ENCODE data around the gene NAT16. TPM values are rescaled to one million over a fixed set of nuclear protein-coding genes. Genes with fewer than 3 reads are reported as not detected.

Gene NAT16
- total and polyA plus RNA-seq, 9 of the 15 experiments (the other 6 are each of a cell fraction or from before 2014, with no cell fraction given) = 0.04 TPM; not detected in 8

DNA sequence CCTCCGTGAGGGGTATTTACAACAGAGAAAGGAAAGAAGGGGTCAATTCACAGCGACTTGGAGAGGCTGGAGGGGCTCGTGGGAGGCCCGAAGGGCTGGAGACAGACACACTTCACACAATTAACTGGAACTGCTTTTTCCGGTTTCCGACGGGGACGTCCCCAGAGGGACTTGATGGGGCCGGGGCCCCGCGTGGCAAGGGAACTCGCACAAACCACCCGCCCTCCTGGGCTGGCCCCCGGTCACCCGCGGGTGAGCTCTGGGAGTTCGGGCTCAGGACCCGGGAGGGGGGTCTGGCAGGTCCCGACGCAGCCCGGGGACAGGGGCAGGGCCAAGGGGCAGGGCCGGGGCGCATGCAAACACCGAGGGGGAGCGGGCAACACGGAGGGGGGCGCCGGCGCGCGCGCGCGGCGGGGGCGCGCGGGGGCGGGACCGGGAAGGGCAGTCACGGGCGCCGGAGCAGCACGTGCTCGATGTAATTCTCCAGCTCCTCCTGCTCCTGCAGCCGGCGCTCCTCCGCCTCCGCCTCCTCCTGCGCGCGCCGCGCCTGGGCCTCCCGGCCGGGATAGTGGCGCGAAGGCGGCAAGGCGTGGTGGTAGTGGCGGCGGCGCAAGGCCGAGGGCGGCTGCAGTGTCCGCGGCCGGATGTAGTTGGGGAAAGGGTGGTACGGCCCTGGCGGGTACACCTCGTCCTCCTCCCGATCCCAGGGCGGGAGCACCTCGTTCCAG, 17.4 kb downstream of the NAT16 start (continued):
- TF ChIP-seq, protein P1, sequence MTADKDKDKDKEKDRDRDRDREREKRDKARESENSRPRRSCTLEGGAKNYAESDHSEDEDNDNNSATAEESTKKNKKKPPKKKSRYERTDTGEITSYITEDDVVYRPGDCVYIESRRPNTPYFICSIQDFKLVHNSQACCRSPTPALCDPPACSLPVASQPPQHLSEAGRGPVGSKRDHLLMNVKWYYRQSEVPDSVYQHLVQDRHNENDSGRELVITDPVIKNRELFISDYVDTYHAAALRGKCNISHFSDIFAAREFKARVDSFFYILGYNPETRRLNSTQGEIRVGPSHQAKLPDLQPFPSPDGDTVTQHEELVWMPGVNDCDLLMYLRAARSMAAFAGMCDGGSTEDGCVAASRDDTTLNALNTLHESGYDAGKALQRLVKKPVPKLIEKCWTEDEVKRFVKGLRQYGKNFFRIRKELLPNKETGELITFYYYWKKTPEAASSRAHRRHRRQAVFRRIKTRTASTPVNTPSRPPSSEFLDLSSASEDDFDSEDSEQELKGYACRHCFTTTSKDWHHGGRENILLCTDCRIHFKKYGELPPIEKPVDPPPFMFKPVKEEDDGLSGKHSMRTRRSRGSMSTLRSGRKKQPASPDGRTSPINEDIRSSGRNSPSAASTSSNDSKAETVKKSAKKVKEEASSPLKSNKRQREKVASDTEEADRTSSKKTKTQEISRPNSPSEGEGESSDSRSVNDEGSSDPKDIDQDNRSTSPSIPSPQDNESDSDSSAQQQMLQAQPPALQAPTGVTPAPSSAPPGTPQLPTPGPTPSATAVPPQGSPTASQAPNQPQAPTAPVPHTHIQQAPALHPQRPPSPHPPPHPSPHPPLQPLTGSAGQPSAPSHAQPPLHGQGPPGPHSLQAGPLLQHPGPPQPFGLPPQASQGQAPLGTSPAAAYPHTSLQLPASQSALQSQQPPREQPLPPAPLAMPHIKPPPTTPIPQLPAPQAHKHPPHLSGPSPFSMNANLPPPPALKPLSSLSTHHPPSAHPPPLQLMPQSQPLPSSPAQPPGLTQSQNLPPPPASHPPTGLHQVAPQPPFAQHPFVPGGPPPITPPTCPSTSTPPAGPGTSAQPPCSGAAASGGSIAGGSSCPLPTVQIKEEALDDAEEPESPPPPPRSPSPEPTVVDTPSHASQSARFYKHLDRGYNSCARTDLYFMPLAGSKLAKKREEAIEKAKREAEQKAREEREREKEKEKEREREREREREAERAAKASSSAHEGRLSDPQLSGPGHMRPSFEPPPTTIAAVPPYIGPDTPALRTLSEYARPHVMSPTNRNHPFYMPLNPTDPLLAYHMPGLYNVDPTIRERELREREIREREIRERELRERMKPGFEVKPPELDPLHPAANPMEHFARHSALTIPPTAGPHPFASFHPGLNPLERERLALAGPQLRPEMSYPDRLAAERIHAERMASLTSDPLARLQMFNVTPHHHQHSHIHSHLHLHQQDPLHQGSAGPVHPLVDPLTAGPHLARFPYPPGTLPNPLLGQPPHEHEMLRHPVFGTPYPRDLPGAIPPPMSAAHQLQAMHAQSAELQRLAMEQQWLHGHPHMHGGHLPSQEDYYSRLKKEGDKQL (CRISPR knock-in tag; IDR thresholded peaks at IDR 0.05; ENCODE audit: borderline replicate concordance) = no peak
- TF ChIP-seq ZNF695 (CRISPR knock-in tag; IDR thresholded peaks at IDR 0.05) (no peak), NCOR1 (IDR thresholded peaks at IDR 0.05) (no peak), STAT5B (CRISPR knock-in tag; IDR thresholded peaks at IDR 0.05) (no peak), ZBTB8A (IDR thresholded peaks at IDR 0.05; ENCODE audit: partially characterized antibody) (no peak), DNMT1 (IDR thresholded peaks at IDR 0.05) (no peak), PURB (CRISPR knock-in tag; IDR thresholded peaks at IDR 0.05; ENCODE audit: low read depth) (no peak), PCBP1 (IDR thresholded peaks at IDR 0.05; ENCODE audit: low read depth, low read length, poor library complexity, severe bottlenecking) (no peak), TAF1 (IDR thresholded peaks at IDR 0.05; ENCODE audit: control insufficient read depth, extremely low read depth, insufficient read depth, low read length, severe bottlenecking) (no peak), CHCHD3 (CRISPR knock-in tag; IDR thresholded peaks at IDR 0.05) (no peak), ZNF589 (CRISPR knock-in tag; IDR thresholded peaks at IDR 0.05; ENCODE audit: low read depth) (no peak), TCF7 (IDR thresholded peaks at IDR 0.05; ENCODE audit: borderline replicate concordance) (peak; percentile 64; the same call in 1 of the 2 replicates), TBL1XR1 (IDR thresholded peaks at IDR 0.05; ENCODE audit: low read length in 2 of 2) (no peak), ZBED1 (IDR thresholded peaks at IDR 0.05) (no peak), MEF2A (IDR thresholded peaks at IDR 0.05; ENCODE audit: control insufficient read depth, low read depth, low read length) (no peak), ZFP36 (IDR thresholded peaks at IDR 0.05; ENCODE audit: low read depth, low read length, partially characterized antibody) (no peak)
- TF ChIP-seq, protein P2, sequence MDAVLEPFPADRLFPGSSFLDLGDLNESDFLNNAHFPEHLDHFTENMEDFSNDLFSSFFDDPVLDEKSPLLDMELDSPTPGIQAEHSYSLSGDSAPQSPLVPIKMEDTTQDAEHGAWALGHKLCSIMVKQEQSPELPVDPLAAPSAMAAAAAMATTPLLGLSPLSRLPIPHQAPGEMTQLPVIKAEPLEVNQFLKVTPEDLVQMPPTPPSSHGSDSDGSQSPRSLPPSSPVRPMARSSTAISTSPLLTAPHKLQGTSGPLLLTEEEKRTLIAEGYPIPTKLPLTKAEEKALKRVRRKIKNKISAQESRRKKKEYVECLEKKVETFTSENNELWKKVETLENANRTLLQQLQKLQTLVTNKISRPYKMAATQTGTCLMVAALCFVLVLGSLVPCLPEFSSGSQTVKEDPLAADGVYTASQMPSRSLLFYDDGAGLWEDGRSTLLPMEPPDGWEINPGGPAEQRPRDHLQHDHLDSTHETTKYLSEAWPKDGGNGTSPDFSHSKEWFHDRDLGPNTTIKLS (IDR thresholded peaks at IDR 0.05; ENCODE audit: borderline replicate concordance, low read depth) = no peak
- TF ChIP-seq, protein P3, sequence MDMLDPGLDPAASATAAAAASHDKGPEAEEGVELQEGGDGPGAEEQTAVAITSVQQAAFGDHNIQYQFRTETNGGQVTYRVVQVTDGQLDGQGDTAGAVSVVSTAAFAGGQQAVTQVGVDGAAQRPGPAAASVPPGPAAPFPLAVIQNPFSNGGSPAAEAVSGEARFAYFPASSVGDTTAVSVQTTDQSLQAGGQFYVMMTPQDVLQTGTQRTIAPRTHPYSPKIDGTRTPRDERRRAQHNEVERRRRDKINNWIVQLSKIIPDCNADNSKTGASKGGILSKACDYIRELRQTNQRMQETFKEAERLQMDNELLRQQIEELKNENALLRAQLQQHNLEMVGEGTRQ (CRISPR knock-in tag; IDR thresholded peaks at IDR 0.05) = peak; percentile 49; the same call in 1 of the 2 replicates
- TF ChIP-seq, protein P4, sequence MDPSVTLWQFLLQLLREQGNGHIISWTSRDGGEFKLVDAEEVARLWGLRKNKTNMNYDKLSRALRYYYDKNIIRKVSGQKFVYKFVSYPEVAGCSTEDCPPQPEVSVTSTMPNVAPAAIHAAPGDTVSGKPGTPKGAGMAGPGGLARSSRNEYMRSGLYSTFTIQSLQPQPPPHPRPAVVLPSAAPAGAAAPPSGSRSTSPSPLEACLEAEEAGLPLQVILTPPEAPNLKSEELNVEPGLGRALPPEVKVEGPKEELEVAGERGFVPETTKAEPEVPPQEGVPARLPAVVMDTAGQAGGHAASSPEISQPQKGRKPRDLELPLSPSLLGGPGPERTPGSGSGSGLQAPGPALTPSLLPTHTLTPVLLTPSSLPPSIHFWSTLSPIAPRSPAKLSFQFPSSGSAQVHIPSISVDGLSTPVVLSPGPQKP (CRISPR knock-in tag; IDR thresholded peaks at IDR 0.05) = no peak
